HG02943 (cell line): ENCODE results near the gene NID2.

Experiments
- ATAC-seq: cut with Tn5 transposase; IDR thresholded peaks from one replicate; pipeline ENCODE4 v1.9.1; 2021; ENCODE audit warnings: mild to moderate bottlenecking, low read depth, moderate library complexity; ENCODE audit not compliant: unreplicated experiment

The NID2 gene

GRCh38 chr14:51969852-51970540 is 98.9 kb downstream of the NID2 start:
- ATAC-seq = no peak

GRCh38 chr14:51967521-51967920 is 101.3 kb downstream of the NID2 start:
- ATAC-seq = no peak

GRCh38 chr14:51963286-51963685 is 105.6 kb downstream of the NID2 start:
- no peak for ATAC-seq

- no peak for ATAC-seq
These were observed 106.1 kb downstream of the NID2 start for GRCh38 chr14:51962711-51963110.

GRCh38 chr14:51960866-51961265 is 108.0 kb downstream of the NID2 start:
- ATAC-seq = no peak

GRCh38 chr14:51959928-51960327 is 108.9 kb downstream of the NID2 start:
- ATAC-seq = no peak

GRCh38 chr14:51957950-51958349 is 110.9 kb downstream of the NID2 start:
- no peak for ATAC-seq
